Thyroid gland (tissue), 4 donors: ENCODE results near the gene KCND1.

Experiments
- POLR2A ChIP-seq, 2 donors: fragments of 450-650 bp; IDR thresholded peaks; one replicate each; pipeline ENCODE4 v1.6.1; 2017; ENCODE audit warnings: antibody characterized with exemption in 2 of 2, mild to moderate bottlenecking in 2 of 2, moderate library complexity in 1 of 2
- TF ChIP-seq, protein P1 (sequence below), 6 experiments: fragments of 200-600 bp in 3 of 6; fragments of 450-650 bp in 3 of 6; sonication (generic) in 3 of 6; IDR thresholded peaks; one replicate each; pipeline ENCODE4 v1.5.1; 2016 to 2019; ENCODE audit warnings: antibody characterized with exemption in 6 of 6, mild to moderate bottlenecking in 2 of 6, inconsistent platforms in 1 of 6, moderate library complexity in 1 of 6

DNA sequence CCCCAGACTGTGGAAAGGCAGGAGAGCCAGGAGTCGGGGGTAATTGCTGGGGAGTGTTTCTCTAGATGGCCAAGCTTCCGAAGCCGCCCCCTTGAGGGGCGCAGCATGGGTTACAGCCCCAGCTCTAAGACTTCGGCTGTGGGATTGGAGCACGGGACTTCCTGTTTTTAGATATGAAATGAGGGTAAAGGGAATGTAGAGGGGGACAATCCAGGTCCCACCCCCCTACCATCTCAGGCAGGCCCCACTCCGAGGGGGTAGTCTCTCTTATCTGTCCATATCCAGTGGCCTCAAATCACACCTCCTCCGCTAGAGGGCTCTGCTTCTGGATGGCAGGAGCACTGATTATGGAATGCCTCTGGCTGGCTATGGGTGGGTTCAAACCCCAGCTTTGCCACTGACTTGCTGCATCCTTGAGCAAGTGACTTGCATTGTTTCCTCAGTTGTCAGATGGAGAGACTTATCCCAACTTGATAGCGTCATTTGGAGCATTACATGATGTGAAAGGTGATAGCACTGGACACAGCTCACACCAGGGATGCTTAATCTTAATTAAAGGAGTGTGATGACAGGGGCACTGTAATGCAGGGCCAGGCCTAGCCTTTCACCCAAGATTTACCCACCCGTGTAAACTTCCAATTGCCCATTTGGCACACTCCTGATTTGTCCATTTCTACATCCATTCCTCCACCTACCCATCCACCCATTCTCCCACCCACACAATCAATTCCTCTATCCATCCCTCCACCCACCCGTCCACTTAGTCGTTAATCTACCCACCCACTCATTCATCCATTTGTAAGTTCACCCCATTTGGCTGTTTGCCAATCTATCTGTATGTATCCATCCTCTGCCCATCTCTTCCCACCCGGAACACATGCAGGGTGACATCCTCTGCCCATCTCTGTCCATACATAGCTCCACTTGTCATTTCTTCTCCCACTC, 848 bp upstream of the KCND1 start:
- TF ChIP-seq, protein P1, sequence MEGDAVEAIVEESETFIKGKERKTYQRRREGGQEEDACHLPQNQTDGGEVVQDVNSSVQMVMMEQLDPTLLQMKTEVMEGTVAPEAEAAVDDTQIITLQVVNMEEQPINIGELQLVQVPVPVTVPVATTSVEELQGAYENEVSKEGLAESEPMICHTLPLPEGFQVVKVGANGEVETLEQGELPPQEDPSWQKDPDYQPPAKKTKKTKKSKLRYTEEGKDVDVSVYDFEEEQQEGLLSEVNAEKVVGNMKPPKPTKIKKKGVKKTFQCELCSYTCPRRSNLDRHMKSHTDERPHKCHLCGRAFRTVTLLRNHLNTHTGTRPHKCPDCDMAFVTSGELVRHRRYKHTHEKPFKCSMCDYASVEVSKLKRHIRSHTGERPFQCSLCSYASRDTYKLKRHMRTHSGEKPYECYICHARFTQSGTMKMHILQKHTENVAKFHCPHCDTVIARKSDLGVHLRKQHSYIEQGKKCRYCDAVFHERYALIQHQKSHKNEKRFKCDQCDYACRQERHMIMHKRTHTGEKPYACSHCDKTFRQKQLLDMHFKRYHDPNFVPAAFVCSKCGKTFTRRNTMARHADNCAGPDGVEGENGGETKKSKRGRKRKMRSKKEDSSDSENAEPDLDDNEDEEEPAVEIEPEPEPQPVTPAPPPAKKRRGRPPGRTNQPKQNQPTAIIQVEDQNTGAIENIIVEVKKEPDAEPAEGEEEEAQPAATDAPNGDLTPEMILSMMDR (IDR thresholded peaks at IDR 0.05): peak in 4 of 6 experiments; percentile 14 to 44 (median 26)
- no peak for TF ChIP-seq POLR2A (IDR thresholded peaks at IDR 0.05)
